Panc1 (cell line): ENCODE results near the gene GMCL2. TPM values are rescaled to one million over a fixed set of nuclear protein-coding genes. Genes with fewer than 3 reads are reported as not detected.

Experiments used
- ATAC-seq: fragments of 200-7000 bp; cut with Tn5 transposase; 2 replicates; pipeline ENCODE4 v1.9.1; 2020; ENCODE audit warnings: mild to moderate bottlenecking, moderate library complexity
- BruUV-seq: library from RNA; stranded (reverse); fragments of 400-500 nt; replicated peaks from 2 replicates; lab custom pipeline; 2021; lab: Mats Ljungman, UMichigan
- CTCF ChIA-PET: fragments of 300-600 bp; sonication (Branson Sonifier 250); formaldehyde crosslinking; loops from one replicate; lab custom pipeline; 2022; ENCODE audit warnings: antibody characterized with exemption; lab: Charles Lee
- POLR2A ChIA-PET: fragments of 300-600 bp; sonication (Branson Sonifier 250); formaldehyde crosslinking; loops from one replicate; lab custom pipeline; 2022; ENCODE audit warnings: antibody characterized with exemption; lab: Charles Lee
- DNase-seq: peaks from one replicate; pipeline ENCODE4 v3.0.0-alpha.2; 2010; ENCODE audit warnings: low read depth, low spot score
- H3K27ac ChIP-seq: 2 replicates; pipeline ENCODE4 v1.5.1; 2011; ENCODE audit warnings: mild to moderate bottlenecking, low read length, inconsistent platforms
- H3K27me3 ChIP-seq: fragments of 200-500 bp; sonication (Bioruptor generic); 2 replicates; pipeline ENCODE4 v1.6.0; 2014; ENCODE audit warnings: low read length, inconsistent platforms; ENCODE audit not compliant: control insufficient read depth, insufficient read depth
- H3K36me3 ChIP-seq: fragments of 200-500 bp; sonication (Bioruptor generic); 2 replicates; pipeline ENCODE4 v1.5.1; 2014; ENCODE audit warnings: inconsistent platforms, mild to moderate bottlenecking, low read length, moderate library complexity; ENCODE audit not compliant: control insufficient read depth, insufficient read depth
- H3K4me1 ChIP-seq: 2 replicates; pipeline ENCODE4 v1.5.1; 2011; ENCODE audit warnings: inconsistent platforms, mild to moderate bottlenecking, low read length, moderate library complexity; ENCODE audit not compliant: control insufficient read depth, insufficient read depth
- H3K4me3 ChIP-seq, 2 experiments: 2 replicates each; pipeline ENCODE4 v1.5.1; 2011 to 2012; ENCODE audit warnings: low read depth in 2 of 2, low read length in 2 of 2, mild to moderate bottlenecking in 2 of 2, inconsistent platforms in 1 of 2, moderate library complexity in 1 of 2
- H3K9me3 ChIP-seq: fragments of 200-500 bp; sonication (Bioruptor generic); 2 replicates; pipeline ENCODE4 v1.5.1; 2014; ENCODE audit warnings: low read depth, mild to moderate bottlenecking, inconsistent platforms, low read length, moderate library complexity; ENCODE audit not compliant: control insufficient read depth, insufficient read depth
- POLR2AphosphoS5 ChIP-seq: IDR thresholded peaks from 2 replicates; pipeline ENCODE4 v1.6.1; 2012; ENCODE audit warnings: mild to moderate bottlenecking, low read depth, low read length, moderate library complexity
- SIN3A ChIP-seq: IDR thresholded peaks from 2 replicates; pipeline ENCODE4 v1.6.1; 2012; ENCODE audit warnings: low read depth, mild to moderate bottlenecking, low read length, moderate library complexity, borderline replicate concordance; ENCODE audit not compliant: insufficient read depth
- TCF7L2 ChIP-seq: IDR thresholded peaks from 2 replicates; pipeline ENCODE4 v1.6.1; 2011; ENCODE audit warnings: mild to moderate bottlenecking, low read depth, low read length, inconsistent platforms
- in situ Hi-C: cut with HindIII; loops from 2 replicates; pipeline ENCODE4 v1.10.0; 2016; ENCODE audit warnings: low sequenced_read_pairs, low pct_unique_long_range_greater_than_20kb
- intact Hi-C: fragments of 100-400 bp; cut with micrococcal nuclease; formaldehyde crosslinking; loops from one replicate; pipeline ENCODE4 v1.10.0; 2022; ENCODE audit not compliant: unreplicated experiment
- total RNA-seq: library from RNA; stranded (reverse); gene quantifications from one replicate; pipeline ENCODE4 v1.2.1, GENCODE V29; 2021; ENCODE audit not compliant: unreplicated experiment
- TF ChIP-seq, protein P1 (sequence below): fragments of 450-650 bp; IDR thresholded peaks from 2 replicates; pipeline ENCODE4 v1.5.1; 2017; ENCODE audit warnings: mild to moderate bottlenecking
- TF ChIP-seq, protein P2 (sequence below), 2 experiments: IDR thresholded peaks; 2 replicates each; pipeline ENCODE4 v1.6.1; 2011 to 2012; ENCODE audit warnings: low read depth in 2 of 2, control low read depth in 1 of 2, low read length in 1 of 2, mild to moderate bottlenecking in 1 of 2, moderate library complexity in 1 of 2; ENCODE audit not compliant: insufficient read depth in 1 of 2

GMCL2 gene
- total RNA-seq, 1 experiment from 2014 or later, result not detected

DNA sequence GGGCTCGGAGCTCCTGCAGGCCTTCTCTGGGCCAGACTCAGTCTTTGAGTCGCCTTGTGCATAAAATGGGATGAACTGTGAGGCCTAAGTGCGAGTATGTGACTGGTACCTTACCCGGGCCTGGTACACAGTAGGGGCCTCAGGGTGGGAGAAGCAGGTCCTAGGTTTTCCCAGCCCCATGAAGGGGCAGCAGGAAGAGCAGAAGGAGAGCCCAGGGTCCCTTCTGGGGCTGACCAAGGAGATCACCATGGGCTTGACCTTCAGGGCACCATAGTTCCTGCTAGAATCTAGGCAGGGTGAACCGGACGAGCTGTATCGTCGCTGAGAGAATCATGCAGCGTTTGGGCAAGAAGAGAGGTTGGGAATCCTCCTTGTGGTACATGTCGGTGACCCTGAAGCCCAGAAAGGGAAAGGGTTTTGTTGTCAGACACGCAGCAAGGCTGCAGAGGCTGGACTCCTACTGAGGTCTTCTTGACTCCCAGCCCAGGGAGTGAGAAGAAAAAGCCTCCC is 45.8 kb upstream of the GMCL2 start:
- in situ Hi-C loops (no loop called here), intact Hi-C loops (no loop called here)
- no peak for DNase-seq
- Histone ChIP-seq H3K36me3 (peaks cover 2% of the 10 kb centered on the region; the same call in 1 of the 2 replicates), H3K27me3 (no peaks in the 10 kb centered on the region), H3K9me3 (no peaks in the 10 kb centered on the region), H3K4me1 (peaks cover 21% of the 10 kb centered on the region), H3K4me3 (peak overlapping the region; percentile 78 to 86), H3K27ac (peak overlapping the region; percentile 88)
- TF ChIP-seq, protein P1, sequence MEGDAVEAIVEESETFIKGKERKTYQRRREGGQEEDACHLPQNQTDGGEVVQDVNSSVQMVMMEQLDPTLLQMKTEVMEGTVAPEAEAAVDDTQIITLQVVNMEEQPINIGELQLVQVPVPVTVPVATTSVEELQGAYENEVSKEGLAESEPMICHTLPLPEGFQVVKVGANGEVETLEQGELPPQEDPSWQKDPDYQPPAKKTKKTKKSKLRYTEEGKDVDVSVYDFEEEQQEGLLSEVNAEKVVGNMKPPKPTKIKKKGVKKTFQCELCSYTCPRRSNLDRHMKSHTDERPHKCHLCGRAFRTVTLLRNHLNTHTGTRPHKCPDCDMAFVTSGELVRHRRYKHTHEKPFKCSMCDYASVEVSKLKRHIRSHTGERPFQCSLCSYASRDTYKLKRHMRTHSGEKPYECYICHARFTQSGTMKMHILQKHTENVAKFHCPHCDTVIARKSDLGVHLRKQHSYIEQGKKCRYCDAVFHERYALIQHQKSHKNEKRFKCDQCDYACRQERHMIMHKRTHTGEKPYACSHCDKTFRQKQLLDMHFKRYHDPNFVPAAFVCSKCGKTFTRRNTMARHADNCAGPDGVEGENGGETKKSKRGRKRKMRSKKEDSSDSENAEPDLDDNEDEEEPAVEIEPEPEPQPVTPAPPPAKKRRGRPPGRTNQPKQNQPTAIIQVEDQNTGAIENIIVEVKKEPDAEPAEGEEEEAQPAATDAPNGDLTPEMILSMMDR, result no peak
- TF ChIP-seq, protein P2, sequence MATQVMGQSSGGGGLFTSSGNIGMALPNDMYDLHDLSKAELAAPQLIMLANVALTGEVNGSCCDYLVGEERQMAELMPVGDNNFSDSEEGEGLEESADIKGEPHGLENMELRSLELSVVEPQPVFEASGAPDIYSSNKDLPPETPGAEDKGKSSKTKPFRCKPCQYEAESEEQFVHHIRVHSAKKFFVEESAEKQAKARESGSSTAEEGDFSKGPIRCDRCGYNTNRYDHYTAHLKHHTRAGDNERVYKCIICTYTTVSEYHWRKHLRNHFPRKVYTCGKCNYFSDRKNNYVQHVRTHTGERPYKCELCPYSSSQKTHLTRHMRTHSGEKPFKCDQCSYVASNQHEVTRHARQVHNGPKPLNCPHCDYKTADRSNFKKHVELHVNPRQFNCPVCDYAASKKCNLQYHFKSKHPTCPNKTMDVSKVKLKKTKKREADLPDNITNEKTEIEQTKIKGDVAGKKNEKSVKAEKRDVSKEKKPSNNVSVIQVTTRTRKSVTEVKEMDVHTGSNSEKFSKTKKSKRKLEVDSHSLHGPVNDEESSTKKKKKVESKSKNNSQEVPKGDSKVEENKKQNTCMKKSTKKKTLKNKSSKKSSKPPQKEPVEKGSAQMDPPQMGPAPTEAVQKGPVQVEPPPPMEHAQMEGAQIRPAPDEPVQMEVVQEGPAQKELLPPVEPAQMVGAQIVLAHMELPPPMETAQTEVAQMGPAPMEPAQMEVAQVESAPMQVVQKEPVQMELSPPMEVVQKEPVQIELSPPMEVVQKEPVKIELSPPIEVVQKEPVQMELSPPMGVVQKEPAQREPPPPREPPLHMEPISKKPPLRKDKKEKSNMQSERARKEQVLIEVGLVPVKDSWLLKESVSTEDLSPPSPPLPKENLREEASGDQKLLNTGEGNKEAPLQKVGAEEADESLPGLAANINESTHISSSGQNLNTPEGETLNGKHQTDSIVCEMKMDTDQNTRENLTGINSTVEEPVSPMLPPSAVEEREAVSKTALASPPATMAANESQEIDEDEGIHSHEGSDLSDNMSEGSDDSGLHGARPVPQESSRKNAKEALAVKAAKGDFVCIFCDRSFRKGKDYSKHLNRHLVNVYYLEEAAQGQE (IDR thresholded peaks at IDR 0.05; ENCODE audit: insufficient read depth in 1 of 2, low read depth in 2 of 2, low read length in 1 of 2), result no peak
- TF ChIP-seq POLR2AphosphoS5, result no peak
- TF ChIP-seq SIN3A, result no peak
- no peak for TF ChIP-seq TCF7L2
- ChIA-PET POLR2A (no interaction called here), CTCF (no interaction called here)
- BruUV-seq, result no TSS peak
- ATAC-seq, result no peak; the same call in 1 of the 2 replicates

DNA sequence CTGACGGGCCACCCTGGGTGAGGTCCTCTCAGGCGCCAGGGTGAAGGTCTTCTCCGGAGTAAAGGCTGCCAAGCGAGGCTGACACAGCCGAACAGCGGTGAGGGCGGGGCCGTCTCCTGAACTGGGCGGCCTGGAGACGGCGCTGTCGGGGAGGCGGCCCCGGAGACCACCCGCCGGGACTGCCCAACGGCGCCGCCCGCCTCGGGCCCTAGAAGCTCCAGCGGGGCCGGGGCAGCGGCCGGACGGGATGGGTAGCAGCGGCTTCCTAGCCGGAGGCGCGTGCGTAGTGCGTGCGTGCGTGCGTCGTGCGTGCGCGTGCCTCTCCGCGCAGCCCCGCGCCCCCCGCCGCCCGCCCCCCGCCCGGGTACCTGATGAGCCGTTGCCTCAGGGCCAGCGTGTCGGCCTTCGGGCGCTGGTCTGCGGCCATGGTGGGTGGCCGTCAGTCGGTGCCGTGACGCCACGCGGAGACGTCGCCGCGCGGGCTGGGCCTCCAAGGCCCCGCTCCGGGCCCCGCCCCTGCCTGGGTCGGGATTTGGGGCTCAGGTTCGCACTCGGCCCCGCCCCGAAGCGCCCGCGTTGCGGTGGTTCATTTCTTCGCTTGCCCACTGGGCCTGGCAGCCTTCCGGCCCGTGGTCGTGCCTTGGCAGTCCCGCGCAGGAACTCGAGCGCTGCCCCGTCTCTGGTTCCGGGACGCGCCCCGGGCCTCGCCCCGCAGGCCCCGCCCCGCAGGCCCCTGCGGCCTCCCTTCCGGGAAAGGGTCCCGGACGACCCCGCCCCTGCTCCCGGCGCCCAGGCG is 45.2 kb upstream of the GMCL2 start, which contains the start of gene PHYKPL:
Gene PHYKPL (minus strand): TSS at position 679 of the 796 bp plus-strand sequence. CDS start 252 bp downstream, at position 427.
- Histone ChIP-seq H3K27me3 (no peaks in the 10 kb centered on the region), H3K4me1 (peaks cover 21% of the 10 kb centered on the region), H3K4me3 (peak within 1 kb of the TSS; percentile 78 to 86), H3K36me3 (peaks cover 2% of the 10 kb centered on the region; the same call in 1 of the 2 replicates), H3K9me3 (no peaks in the 10 kb centered on the region), H3K27ac (peak within 1 kb of the TSS; percentile 89)
- ATAC-seq (peak; percentile 83), DNase-seq (no peak)
- no peak for TF ChIP-seq SIN3A
- TF ChIP-seq, protein P2 (IDR thresholded peaks at IDR 0.05; ENCODE audit: insufficient read depth in 1 of 2, low read depth in 2 of 2, low read length in 1 of 2), result no peak
- peak; percentile 53 for TF ChIP-seq POLR2AphosphoS5
- TF ChIP-seq, protein P1, result no peak
- TF ChIP-seq TCF7L2, result no peak
- intact Hi-C loops, result no loop called here
- no TSS peak for BruUV-seq
- ChIA-PET CTCF (interaction anchor here (0.7 kb wide), 1 partner anchor 253 kb away, joined by 4 read pairs; no protein-coding TSS in a partner anchor), POLR2A (no interaction called here)
- in situ Hi-C loops, result no loop called here
